GM21619 (cell line): ENCODE data around the gene KNG1.
"Not testable (repeated sequence)": the region's sequence is repeated elsewhere in the genome, so short reads cannot be mapped to it uniquely, and the experiment has no call there.

Experiments
- ATAC-seq: cut with Tn5 transposase; IDR thresholded peaks from one replicate; pipeline ENCODE4 v1.9.1; 2021; ENCODE audit not compliant: unreplicated experiment

The KNG1 gene

GRCh38 chr3:186708983-186709679, 8.0 kb upstream of the KNG1 start:
- no peak for ATAC-seq

- ATAC-seq: not testable (repeated sequence)
Observed at GRCh38 chr3:186710694-186711093, 6.5 kb upstream of the KNG1 start.

GRCh38 chr3:186713499-186713898, 3.7 kb upstream of the KNG1 start:
- ATAC-seq: no peak

- ATAC-seq: no peak
Observed at GRCh38 chr3:186719945-186720739, 3.0 kb downstream of the KNG1 start.

GRCh38 chr3:186722457-186722856, 5.3 kb downstream of the KNG1 start:
- ATAC-seq: no peak

GRCh38 chr3:186724911-186725310, 7.8 kb downstream of the KNG1 start:
- no peak for ATAC-seq

- no peak for ATAC-seq
Observed at GRCh38 chr3:186732169-186732766, 15.1 kb downstream of the KNG1 start.

GRCh38 chr3:186742618-186743380, 25.6 kb downstream of the KNG1 start:
- ATAC-seq: no peak

GRCh38 chr3:186743666-186744065, 26.5 kb downstream of the KNG1 start:
- no peak for ATAC-seq

GRCh38 chr3:186746008-186746407, 28.8 kb downstream of the KNG1 start:
- no peak for ATAC-seq

- ATAC-seq: no peak
Observed at GRCh38 chr3:186750316-186750715, 33.2 kb downstream of the KNG1 start.

GRCh38 chr3:186751480-186751879, 34.3 kb downstream of the KNG1 start:
- no peak for ATAC-seq

- ATAC-seq: no peak
Observed at GRCh38 chr3:186754006-186754405, 36.8 kb downstream of the KNG1 start.

GRCh38 chr3:186754871-186755270, 37.7 kb downstream of the KNG1 start:
- ATAC-seq: no peak

- no peak for ATAC-seq
Observed at GRCh38 chr3:186757214-186757613, 40.1 kb downstream of the KNG1 start.

- ATAC-seq: no peak
Observed at GRCh38 chr3:186757686-186758220, 40.6 kb downstream of the KNG1 start.

- ATAC-seq: no peak
Observed at GRCh38 chr3:186759231-186759930, 42.2 kb downstream of the KNG1 start.

- ATAC-seq: no peak
Observed at GRCh38 chr3:186760141-186760833, 43.1 kb downstream of the KNG1 start.

- ATAC-seq: no peak
Observed at GRCh38 chr3:186760897-186761447, 43.8 kb downstream of the KNG1 start.
